ENCODE results near the gene RBM18. TPM values are rescaled to one million over a fixed set of nuclear protein-coding genes. Genes with fewer than 3 reads are reported as not detected.

The RBM18 gene
- total and polyA plus RNA-seq, 2 experiments from 2014 or later: 9.3 to 25.5 TPM

DNA sequence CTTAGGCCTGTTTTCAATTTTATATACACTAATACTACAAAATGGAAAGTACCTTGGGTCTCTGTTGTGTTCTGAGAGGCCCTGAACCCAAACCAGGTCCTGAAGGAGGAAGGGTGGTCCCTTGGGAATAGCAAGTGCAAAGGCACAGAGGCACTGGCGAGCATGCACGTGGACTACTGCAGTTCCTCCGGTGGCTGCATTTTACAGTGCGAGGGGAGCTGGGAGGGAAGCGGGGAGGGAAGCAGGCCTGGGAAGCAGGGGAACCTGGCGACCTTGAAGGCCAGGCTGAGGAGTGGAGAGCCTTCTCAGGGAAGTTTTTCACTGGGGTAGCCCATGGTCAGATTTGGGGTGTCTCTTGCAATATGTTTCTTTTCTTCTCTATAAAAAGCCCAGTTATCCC lies 71.0 kb downstream of the RBM18 start:
- Mint-ChIP-seq H3K27me3 (ENCODE audit: insufficient read depth, low read depth, poor library complexity) (peaks cover 7% of the 10 kb centered on the region), H3K4me1 (peaks cover 22% of the 10 kb centered on the region), H3K27ac (no peak overlapping the region), H3K4me3 (no peak overlapping the region), H3K36me3 (ENCODE audit: low read depth) (no peaks in the 10 kb centered on the region; the same call in 2 of the 3 replicates), H3K9me3 (no peaks in the 10 kb centered on the region; the same call in 2 of the 3 replicates)
- DNase-seq (ENCODE audit: low spot score) (no peak), ATAC-seq (no peak)
- Histone ChIP-seq H3K36me3 (ENCODE audit: insufficient read depth) (no peaks in the 10 kb centered on the region), H2AFZ (no peak overlapping the region), H3K9me2 (ENCODE audit: insufficient read depth) (no peaks in the 10 kb centered on the region), H3K27ac (ENCODE audit: low read depth) (no peak overlapping the region), H3F3A (replicated peaks; ENCODE audit: low read depth) (no peaks in the 10 kb centered on the region), H3K79me2 (replicated peaks; ENCODE audit: insufficient read depth) (no peaks in the 10 kb centered on the region), H3K4me2 (no peak overlapping the region), H3K4me1 (ENCODE audit: insufficient read depth) (peaks cover 4% of the 10 kb centered on the region; the same call in 1 of the 2 replicates), H3K27me3 (ENCODE audit: insufficient read depth) (no peaks in the 10 kb centered on the region), H4K20me1 (replicated peaks; ENCODE audit: insufficient read depth) (no peaks in the 10 kb centered on the region), H3K4me3 (no peak overlapping the region)
- TF ChIP-seq, protein P1, sequence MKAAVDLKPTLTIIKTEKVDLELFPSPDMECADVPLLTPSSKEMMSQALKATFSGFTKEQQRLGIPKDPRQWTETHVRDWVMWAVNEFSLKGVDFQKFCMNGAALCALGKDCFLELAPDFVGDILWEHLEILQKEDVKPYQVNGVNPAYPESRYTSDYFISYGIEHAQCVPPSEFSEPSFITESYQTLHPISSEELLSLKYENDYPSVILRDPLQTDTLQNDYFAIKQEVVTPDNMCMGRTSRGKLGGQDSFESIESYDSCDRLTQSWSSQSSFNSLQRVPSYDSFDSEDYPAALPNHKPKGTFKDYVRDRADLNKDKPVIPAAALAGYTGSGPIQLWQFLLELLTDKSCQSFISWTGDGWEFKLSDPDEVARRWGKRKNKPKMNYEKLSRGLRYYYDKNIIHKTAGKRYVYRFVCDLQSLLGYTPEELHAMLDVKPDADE (IDR thresholded peaks at IDR 0.05): no peak
- TF ChIP-seq, protein P2, sequence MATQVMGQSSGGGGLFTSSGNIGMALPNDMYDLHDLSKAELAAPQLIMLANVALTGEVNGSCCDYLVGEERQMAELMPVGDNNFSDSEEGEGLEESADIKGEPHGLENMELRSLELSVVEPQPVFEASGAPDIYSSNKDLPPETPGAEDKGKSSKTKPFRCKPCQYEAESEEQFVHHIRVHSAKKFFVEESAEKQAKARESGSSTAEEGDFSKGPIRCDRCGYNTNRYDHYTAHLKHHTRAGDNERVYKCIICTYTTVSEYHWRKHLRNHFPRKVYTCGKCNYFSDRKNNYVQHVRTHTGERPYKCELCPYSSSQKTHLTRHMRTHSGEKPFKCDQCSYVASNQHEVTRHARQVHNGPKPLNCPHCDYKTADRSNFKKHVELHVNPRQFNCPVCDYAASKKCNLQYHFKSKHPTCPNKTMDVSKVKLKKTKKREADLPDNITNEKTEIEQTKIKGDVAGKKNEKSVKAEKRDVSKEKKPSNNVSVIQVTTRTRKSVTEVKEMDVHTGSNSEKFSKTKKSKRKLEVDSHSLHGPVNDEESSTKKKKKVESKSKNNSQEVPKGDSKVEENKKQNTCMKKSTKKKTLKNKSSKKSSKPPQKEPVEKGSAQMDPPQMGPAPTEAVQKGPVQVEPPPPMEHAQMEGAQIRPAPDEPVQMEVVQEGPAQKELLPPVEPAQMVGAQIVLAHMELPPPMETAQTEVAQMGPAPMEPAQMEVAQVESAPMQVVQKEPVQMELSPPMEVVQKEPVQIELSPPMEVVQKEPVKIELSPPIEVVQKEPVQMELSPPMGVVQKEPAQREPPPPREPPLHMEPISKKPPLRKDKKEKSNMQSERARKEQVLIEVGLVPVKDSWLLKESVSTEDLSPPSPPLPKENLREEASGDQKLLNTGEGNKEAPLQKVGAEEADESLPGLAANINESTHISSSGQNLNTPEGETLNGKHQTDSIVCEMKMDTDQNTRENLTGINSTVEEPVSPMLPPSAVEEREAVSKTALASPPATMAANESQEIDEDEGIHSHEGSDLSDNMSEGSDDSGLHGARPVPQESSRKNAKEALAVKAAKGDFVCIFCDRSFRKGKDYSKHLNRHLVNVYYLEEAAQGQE (IDR thresholded peaks at IDR 0.05; ENCODE audit: unreplicated experiment): no peak
- TF ChIP-seq JUNB (IDR thresholded peaks at IDR 0.05; ENCODE audit: unreplicated experiment) (no peak), NANOG (IDR thresholded peaks at IDR 0.05; ENCODE audit: borderline replicate concordance) (no peak), CREB1 (CRISPR knock-in tag; IDR thresholded peaks at IDR 0.05; ENCODE audit: low read depth) (no peak), ZNF462 (CRISPR knock-in tag; IDR thresholded peaks at IDR 0.05) (no peak), POLR2AphosphoS5 (IDR thresholded peaks at IDR 0.05; ENCODE audit: low read depth) (no peak), EZH2 (IDR thresholded peaks at IDR 0.05; ENCODE audit: low read depth, unreplicated experiment) (no peak), ZNF331 (CRISPR knock-in tag; IDR thresholded peaks at IDR 0.05; ENCODE audit: low read depth) (no peak), EZH2phosphoT487 (IDR thresholded peaks at IDR 0.05; ENCODE audit: unreplicated experiment) (no peak), ZNF114 (CRISPR knock-in tag; IDR thresholded peaks at IDR 0.05) (no peak), STAT1 (IDR thresholded peaks at IDR 0.05; ENCODE audit: unreplicated experiment) (no peak)
- TF ChIP-seq, protein P3, sequence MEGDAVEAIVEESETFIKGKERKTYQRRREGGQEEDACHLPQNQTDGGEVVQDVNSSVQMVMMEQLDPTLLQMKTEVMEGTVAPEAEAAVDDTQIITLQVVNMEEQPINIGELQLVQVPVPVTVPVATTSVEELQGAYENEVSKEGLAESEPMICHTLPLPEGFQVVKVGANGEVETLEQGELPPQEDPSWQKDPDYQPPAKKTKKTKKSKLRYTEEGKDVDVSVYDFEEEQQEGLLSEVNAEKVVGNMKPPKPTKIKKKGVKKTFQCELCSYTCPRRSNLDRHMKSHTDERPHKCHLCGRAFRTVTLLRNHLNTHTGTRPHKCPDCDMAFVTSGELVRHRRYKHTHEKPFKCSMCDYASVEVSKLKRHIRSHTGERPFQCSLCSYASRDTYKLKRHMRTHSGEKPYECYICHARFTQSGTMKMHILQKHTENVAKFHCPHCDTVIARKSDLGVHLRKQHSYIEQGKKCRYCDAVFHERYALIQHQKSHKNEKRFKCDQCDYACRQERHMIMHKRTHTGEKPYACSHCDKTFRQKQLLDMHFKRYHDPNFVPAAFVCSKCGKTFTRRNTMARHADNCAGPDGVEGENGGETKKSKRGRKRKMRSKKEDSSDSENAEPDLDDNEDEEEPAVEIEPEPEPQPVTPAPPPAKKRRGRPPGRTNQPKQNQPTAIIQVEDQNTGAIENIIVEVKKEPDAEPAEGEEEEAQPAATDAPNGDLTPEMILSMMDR (conservative IDR thresholded peaks at IDR 0.05; ENCODE audit: low read depth in 2 of 2): no peak

Measured in GM23338 (cell line).